ENCODE measurements around the gene STOX2. TPM values are rescaled to one million over a fixed set of nuclear protein-coding genes. Genes with fewer than 3 reads are reported as not detected.

The STOX2 gene
- total RNA-seq, 1 experiment from 2014 or later: not detected

DNA sequence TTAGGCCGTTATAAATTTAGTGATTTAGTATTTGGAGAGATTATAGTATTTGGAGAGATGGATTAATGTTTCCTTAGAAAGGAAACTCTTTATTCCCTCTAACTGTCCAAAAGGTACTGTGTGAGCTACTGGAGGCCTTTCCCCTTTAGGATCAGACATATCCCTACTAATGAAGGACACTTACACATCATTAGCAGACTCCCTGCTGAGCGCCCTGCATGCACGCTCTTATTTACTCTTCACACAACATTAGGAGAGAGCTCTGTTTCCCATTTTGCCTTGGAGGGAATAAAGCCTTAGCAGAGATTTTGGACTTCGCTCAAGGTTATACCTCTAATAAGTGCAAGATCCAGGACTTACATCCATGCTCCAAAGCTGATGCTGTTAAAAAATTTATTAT, 17.8 kb upstream of the STOX2 start:
- no peak for DNase-seq (ENCODE audit: low spot score)
- in situ Hi-C loops (cut with HindIII; ENCODE audit: low sequenced_read_pairs): no loop called here

DNA sequence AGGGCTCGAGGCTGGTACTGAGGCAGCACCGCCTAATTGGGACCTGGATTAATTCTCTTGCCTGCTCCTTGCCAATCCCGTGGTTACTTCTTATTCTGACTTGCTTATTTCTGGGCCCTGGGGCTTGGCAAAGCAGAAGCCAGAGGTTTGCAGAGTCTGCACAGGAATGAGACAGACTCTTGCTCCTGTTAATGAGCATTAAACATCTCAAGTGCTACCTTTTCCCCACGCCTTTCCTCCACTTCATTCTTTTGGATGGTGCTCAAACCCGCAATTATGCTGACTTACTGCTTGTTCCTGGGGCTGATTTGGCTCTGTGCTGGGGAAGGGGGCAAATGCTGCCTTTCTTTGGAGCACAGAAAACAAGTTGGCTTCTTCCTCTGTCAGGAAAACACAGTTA, 16.5 kb upstream of the STOX2 start:
- in situ Hi-C loops (cut with HindIII; ENCODE audit: low sequenced_read_pairs): no loop called here
- DNase-seq (ENCODE audit: low spot score): no peak

DNA sequence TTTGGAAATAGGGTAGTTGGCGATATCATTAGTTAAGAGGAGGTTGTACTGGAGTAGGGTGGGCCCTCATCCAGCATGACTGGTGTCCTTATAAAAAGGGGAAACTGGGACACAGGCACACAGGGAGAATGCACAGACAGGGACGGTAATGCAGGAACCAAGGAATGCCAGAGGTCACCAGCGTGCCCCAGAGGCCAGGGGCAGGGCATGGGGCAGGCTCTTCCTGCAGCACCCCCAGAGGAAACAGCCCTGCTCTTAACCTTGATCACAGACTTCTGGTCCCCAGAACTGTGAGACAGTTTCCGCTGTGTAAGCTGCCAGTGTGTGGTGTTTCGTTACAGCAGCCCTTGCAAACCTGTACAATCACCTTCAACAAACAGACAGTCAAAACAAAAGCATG, 15.9 kb upstream of the STOX2 start:
- DNase-seq (ENCODE audit: low spot score): no peak
- in situ Hi-C loops (cut with HindIII; ENCODE audit: low sequenced_read_pairs): no loop called here

DNA sequence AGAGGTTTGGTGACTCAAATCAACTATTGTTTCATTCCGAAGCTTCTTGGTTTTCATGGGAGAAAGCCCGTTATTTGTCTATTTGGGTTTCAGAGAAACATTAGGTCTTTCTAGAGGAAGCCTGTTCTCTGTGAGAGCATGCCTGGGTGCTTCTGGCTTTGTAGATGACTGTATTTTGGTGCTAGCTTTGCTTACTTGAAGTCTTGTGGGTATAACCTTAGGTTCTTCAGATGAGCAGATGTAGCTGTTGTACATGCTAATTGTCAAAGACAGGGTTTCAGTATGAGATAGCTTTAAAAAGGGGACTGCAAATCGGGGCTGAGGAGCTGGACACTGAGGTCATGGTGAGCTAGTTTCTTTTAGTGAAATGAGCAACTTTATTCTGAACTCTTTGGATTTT, 7.9 kb upstream of the STOX2 start:
- DNase-seq (ENCODE audit: low spot score): no peak
- in situ Hi-C loops (cut with HindIII; ENCODE audit: low sequenced_read_pairs): no loop called here

DNA sequence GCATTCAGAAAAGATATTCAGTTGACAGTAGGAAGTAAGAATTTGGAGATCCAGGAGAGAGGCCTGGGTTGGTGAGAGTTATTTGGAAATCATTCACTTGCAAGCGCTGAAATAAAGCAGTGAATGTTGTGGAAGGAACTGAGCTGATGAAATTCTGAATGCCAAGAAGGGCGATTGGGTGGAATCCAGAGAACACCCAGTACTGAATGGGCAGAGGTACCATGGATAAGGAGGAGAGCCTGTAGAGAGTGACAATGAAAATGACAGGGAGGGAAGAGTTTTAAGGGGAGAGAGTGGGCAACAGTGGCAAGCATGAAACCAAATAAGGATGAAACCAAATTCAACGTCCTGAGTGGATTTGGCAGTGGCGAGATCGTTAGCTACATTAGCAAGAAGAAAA, 6.7 kb upstream of the STOX2 start:
- in situ Hi-C loops (cut with HindIII; ENCODE audit: low sequenced_read_pairs): no loop called here

DNA sequence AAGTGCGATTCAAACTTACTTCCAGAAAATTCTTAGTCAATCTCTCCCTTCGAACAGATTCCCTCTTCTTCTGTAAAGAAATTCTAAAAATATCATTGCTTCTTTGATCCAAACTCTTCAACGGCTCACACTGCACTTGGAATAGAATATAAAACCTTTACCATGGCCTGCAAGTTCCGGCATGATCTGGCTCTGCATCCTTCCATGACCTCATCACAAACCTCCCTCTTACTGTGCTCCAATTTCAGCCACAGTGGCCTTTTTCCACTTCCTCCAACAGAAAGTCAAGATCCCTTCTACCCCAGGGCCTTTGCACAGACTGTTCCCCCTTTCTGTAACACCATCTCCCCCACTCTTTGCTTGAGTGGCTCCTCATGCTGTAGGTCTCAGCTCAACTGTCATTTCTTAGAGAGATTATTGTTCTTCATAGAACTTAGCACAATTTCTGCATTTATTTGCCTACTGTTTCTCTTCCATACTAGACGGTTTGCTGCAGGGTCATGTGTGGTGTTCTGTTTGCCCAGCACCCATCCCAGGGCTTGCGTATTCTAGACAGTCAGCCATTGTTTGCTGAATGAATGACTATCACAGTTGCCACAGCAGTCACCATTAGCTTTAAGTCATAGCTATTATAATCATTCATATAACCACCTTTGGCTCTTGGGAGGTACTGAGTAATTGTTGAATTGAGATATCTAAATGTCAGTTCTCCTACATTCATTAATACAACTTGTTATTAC, 1.9 kb upstream of the STOX2 start:
- no peak for DNase-seq (ENCODE audit: low spot score)
- in situ Hi-C loops (cut with HindIII; ENCODE audit: low sequenced_read_pairs): no loop called here

More for the DNA sequence above, 6.7 kb upstream of the STOX2 start:
- no peak for DNase-seq (ENCODE audit: low spot score)

DNA sequence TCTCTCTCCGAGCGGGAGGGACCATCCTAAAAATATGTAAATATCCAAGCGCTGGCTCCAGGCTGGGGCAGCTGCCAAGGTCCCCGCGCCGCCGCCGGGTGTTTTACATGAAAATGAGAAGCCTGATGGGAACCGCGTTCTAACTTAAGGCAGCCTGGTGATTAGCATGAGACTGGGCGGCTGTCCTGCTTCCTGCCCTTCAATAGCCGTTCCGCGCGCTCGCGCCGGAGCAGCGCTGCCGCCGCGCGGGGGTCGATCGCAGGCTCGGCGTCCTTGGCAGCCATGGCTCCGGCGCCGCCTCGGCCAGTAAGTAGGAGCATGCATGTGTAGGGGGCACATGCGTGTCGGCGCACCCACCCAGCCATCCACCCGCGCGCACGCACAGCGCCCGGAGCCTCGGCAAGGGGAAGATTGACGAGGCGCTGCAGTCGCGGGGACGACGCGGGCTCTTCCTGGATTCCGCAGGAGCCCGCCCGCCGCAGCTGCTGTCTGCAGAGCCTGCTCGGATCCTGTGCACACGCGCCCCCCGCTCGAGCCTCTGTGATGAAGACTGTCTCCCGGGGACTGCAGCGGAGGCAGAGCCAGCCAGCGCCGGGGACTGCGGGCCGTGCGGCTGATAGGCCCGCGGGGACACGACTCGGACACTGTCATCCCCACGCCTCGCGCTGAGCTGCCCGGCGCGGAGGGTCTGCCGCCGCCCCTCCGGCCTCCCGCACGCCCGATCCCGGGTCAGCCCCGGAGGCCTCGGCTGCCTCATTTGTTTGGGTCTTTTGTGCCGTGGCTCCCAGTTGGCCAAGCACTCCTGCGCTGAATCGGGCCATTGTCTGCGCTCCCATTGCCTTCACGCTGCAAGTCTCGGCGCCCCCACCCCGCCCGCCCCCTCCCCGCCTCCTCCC, 734 bp downstream of the STOX2 start:
- peak; percentile 68 for DNase-seq (ENCODE audit: low spot score)
- in situ Hi-C loops (cut with HindIII; ENCODE audit: low sequenced_read_pairs): no loop called here

DNA sequence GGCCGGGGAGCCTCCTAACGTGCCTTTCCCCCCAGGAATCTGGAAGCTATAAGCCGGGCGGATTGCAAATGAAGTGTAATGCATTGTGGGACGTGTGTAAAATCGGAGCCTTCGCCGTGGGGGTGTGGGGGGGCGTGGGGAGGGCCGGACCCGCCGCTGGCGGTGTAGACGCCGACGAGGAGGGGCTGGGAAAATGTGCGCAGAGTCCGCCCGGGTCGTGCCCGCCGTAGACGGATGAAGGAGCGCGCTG, 1.3 kb downstream of the STOX2 start:
- no peak for DNase-seq (ENCODE audit: low spot score)
- in situ Hi-C loops (cut with HindIII; ENCODE audit: low sequenced_read_pairs): no loop called here

DNA sequence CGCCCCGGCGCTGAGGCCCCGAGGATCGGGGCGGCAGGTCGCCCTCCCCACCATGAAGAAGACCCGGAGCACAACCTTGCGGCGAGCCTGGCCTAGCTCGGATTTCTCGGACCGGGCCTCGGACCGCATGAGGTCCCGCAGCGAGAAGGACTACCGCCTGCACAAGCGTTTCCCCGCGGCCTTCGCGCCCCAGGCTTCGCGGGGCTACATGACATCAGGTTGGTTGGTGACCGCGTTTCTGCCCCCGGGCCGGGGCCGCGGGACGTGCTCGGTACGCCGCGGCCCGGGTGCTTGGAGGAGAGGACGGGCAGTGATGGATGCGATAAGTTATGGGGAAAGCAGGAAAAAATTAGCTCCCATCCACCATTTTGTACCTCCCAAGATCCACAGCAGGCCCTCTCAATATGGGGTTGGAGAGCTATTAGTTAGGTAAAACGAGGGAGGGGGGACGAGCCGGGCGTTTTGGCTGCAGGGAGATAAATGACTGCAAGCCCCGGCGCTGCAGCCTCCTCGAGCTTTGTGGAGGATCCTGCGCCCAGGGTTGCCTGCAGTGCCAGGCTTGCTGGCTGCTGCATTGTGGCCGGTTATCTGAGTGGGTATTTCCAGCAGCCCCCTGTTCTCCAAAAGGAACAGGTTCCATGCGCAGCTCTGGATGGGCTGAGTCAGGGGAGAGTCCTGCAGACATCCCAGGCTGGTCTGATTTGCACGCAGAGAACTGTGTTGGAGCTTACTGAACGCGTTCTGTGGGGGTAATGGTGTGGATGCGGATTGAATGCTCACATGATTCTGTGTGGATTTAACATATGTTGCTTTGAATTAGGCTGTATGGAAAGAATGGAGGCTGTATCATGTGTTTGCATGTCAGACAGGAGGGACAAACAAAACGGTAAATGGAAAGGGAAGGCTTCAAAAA, 1.9 kb downstream of the STOX2 start:
- in situ Hi-C loops (cut with HindIII; ENCODE audit: low sequenced_read_pairs): no loop called here
- peak; percentile 72 for DNase-seq (ENCODE audit: low spot score)

DNA sequence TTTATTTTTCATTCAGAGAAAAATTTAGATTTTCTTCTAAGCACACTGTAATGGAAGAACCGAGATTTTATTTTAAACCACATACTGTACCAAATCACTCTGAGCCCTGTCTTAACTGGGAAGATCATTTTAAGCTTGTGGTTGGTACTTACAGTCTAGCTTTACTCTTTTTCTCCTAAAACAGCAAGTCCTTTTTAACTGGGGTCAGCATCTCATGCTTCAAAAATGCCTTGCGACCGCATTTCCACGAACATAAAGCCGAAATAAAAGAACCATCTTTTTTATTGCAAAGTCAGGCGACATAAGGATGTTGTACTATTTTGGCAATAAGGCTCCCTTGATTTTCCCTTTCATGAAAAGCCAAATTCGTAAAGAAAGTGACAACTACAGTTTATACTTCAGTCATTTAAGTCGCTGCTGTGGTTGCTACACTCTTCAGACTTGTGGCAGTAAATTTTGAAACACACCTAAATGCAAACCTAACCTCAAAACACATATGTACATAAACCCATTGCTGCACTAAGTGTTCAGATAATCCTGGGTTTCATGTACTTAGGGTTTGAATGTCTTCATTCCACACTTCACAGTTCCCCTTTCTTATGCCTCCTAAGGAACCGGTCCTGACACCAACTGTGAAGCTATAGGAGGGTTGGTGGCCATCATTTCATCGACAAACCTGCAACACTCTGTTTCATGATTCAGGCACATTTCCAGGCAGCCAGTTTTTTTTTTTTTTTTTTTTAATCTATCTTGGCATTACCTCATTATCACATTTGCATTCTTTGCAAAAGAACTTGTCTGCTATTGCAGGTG, 3.0 kb downstream of the STOX2 start:
- in situ Hi-C loops (cut with HindIII; ENCODE audit: low sequenced_read_pairs): no loop called here
- DNase-seq (ENCODE audit: low spot score): peak; percentile 40

DNA sequence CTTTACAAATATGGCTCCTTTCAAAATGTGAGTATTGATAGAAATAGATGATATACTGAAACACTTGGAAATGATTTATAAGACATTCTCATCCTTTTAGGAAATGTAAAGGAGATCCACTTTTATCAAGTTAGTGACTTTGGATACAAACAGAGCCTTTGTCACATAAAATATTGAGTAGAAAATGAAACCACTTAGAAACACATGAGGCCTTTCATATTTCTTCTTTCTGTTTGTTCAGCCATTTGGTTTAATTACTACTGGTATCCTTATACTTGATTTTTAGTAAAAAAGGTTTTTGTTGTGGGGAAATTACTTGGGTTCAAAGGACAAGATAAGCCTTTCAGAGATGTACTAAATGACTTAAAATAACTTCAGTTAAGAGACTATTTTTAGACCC, 4.1 kb downstream of the STOX2 start:
- DNase-seq (ENCODE audit: low spot score): no peak
- in situ Hi-C loops (cut with HindIII; ENCODE audit: low sequenced_read_pairs): no loop called here

DNA sequence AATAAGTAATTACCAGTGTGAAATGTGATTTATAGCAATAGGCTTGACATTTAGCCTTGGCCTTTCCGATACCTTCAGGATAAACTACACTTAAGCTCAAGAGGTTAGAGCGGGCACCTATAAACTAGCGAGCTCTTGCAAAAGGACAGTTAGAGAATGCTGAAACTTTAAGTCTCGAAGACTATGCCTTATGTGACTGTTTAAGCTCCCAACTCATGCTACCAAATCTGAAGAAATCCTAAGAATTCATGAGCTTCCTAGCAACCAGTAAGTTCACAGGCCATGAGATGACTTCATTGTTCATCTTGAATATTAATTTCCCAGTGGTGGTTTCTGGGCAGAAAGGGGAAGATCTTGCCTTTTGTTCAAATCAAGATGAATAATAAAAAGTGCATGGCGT, 4.7 kb downstream of the STOX2 start:
- in situ Hi-C loops (cut with HindIII; ENCODE audit: low sequenced_read_pairs): no loop called here
- DNase-seq (ENCODE audit: low spot score): no peak

DNA sequence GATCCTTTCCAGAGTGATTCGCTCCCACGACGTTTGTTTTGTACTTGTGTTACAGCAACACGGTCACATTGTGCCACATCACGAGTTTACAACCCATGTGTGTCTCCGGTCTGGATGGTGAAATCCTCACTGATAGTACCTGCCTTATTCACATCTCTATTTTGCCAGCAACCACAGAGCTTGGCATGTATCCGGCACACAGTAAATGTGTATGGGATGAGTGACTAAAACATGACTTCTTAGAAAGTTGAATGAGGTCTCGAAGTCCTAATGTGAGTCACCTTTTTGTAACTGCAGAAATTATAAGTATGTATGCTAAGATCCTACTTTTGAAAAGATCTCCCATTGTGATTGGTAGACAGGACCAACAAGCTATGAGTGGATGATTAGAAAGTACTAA, 7.5 kb downstream of the STOX2 start:
- no peak for DNase-seq (ENCODE audit: low spot score)
- in situ Hi-C loops (cut with HindIII; ENCODE audit: low sequenced_read_pairs): no loop called here

DNA sequence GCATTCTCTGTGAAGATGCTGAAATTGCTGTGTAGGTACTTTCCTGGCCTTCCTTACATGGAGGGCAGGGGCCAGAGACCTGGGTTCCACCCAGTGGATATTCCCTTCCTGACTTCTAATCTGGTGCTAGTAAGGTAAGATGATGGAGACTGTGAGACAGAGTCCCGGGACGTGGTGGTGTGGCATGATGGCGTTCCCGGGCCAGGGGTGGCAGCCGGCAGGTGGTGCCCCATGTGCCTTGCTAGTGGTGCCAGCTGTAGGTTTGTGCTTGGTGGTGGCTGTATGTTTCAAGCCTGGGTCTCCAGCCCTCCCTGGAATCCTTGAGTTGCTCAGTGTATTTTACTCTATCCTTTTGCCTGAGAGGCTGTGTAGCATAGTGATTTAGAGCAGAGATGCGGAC, 10.9 kb downstream of the STOX2 start:
- DNase-seq (ENCODE audit: low spot score): no peak
- in situ Hi-C loops (cut with HindIII; ENCODE audit: low sequenced_read_pairs): no loop called here

DNA sequence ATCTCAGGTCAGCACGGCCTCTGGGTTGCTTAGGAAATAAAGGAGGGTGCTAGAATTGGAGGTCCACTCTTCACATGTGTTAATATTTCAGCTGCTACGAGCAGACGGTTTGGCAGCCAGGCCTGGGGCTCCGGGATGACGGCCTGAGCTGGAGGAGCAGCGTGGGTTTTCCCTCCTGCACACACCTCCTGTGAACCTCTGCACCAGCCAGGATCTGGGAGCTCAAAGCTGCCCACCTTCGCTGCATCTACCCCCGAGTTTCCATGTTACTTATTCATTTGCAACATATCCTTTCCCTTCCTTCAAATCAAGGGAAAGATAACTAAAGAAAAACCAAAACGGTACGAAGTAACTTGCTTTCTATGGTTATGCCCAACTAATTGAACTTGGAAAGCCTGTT, 13.6 kb downstream of the STOX2 start:
- DNase-seq (ENCODE audit: low spot score): no peak
- in situ Hi-C loops (cut with HindIII; ENCODE audit: low sequenced_read_pairs): no loop called here

DNA sequence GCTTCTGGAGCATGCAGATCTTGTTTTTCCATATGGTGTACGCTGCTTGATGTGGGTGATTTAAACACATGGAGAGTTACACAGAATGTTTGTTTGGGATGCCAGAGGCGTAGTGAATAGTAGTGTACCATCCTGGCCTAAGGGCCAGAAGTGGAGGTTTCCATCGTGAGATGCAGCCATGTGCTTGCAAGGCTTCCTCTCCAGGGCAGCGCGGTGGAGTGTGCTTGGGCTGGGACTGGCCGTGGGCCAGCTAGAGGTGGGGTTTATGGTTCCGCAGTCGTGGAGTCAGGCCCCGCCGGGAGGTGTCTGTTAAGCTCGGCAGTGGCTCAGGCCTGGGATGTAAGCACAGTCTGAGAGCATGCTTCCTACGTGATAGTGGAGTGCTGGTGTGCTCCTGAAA, 14.0 kb downstream of the STOX2 start:
- in situ Hi-C loops (cut with HindIII; ENCODE audit: low sequenced_read_pairs): no loop called here
- peak; percentile 14 for DNase-seq (ENCODE audit: low spot score)

DNA sequence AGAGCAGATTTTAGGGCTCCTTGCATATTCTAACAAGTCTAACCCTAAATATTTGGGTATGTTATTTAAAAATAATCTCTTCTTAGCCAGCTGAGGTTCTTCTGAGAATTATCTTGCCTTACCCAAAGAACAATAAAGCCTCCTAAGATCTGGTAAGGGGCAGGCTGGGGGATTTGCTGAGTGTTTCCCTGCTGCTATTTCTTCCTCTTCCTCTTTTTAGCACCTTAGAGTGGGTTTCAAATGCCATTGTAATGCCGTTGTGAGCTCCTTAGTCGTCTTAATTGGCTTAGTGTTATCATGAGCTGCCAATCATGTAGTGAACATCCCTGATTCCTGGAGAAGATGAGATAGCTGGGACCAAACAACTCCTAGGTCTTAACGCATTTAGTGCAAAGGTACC, 15.4 kb downstream of the STOX2 start:
- DNase-seq (ENCODE audit: low spot score): peak; percentile 18
- in situ Hi-C loops (cut with HindIII; ENCODE audit: low sequenced_read_pairs): no loop called here

DNA sequence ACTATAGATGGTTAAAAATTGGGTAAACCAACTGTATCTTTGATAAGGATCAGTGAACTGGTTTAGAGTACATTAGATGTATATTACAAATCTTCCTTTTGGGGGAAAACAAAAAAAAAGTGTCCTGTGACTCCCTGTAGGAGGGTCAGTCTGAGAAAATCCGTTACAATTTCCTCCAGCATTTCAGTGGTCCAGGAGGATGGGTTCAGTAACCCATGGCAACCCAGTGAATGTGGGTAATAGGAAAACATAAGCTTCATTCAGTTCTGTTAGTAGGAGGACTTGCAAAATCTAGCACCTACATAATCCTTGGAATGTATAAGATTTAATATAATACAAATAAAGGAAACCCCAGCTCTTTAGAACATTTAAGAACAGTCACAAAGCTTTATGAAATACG, 16.2 kb downstream of the STOX2 start:
- DNase-seq (ENCODE audit: low spot score): no peak
- in situ Hi-C loops (cut with HindIII; ENCODE audit: low sequenced_read_pairs): no loop called here

DNA sequence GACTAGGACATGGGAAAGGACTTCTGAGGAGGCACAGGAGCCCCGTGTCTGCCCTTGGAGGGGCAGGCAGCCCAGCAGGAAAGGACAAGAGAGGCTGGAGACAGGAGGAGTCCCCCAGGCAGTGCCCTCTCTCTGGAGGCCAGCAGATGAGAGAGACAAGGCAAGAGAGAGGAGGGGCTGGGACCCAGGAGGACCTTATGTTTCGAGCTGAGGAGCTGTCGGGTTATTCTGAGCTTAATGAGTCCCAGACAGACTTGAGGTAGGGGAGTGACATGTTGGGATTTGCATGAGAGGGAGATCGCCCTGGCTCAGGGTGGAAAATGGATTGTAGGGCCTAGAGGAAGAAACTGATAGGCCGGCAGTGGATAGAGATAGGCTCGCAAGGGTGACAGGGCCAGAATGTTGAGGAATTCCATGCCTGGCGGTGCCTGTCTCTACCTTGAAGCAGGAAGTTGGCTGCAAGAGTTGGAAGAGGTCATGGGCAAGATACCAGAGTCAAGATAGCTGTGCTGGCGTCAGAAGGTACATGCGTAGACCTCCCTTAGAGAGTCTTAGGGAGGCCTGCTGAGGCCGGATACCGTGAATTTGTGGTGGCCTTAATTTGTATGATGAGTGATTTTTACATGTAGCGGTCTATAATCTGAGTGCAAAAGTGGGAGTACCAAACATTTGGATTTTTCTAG, 19.4 kb downstream of the STOX2 start:
- DNase-seq (ENCODE audit: low spot score): no peak
- in situ Hi-C loops (cut with HindIII; ENCODE audit: low sequenced_read_pairs): no loop called here

Data from G401 (cell line).